ENCODE results near the gene MIB1.
"Not testable (repeated sequence)": the region's sequence is repeated elsewhere in the genome, so short reads cannot be mapped to it uniquely, and the experiment has no call there.

The MIB1 gene

GRCh38 chr18:21743166-21743832, 2.7 kb downstream of the MIB1 start:
- no peak for DNase-seq (ENCODE audit: low read depth in 2 of 3, low spot score in 1 of 3)

- no peak for DNase-seq (ENCODE audit: low read depth in 2 of 3, low spot score in 1 of 3)
Measured at GRCh38 chr18:21745231-21745630, 4.6 kb downstream of the MIB1 start.

GRCh38 chr18:21747268-21747667, 6.7 kb downstream of the MIB1 start:
- DNase-seq (ENCODE audit: low read depth in 2 of 3, low spot score in 1 of 3) = no peak

- DNase-seq (ENCODE audit: low read depth in 2 of 3, low spot score in 1 of 3) = no peak
Measured at GRCh38 chr18:21747764-21748693, 7.4 kb downstream of the MIB1 start.

GRCh38 chr18:21757833-21758232, 17.2 kb downstream of the MIB1 start:
- DNase-seq (ENCODE audit: low read depth in 2 of 3, low spot score in 1 of 3) = no peak

- no peak for DNase-seq (ENCODE audit: low read depth in 2 of 3, low spot score in 1 of 3)
Measured at GRCh38 chr18:21759836-21760235, 19.2 kb downstream of the MIB1 start.

- DNase-seq (ENCODE audit: low read depth in 2 of 3, low spot score in 1 of 3) = no peak
Measured at GRCh38 chr18:21760321-21760720, 19.7 kb downstream of the MIB1 start.

GRCh38 chr18:21761471-21762115, 21.0 kb downstream of the MIB1 start:
- no peak for DNase-seq (ENCODE audit: low read depth in 2 of 3, low spot score in 1 of 3)

GRCh38 chr18:21762181-21762772, 21.7 kb downstream of the MIB1 start:
- DNase-seq (ENCODE audit: low read depth in 2 of 3, low spot score in 1 of 3) = no peak

- DNase-seq (ENCODE audit: low read depth in 2 of 3, low spot score in 1 of 3) = no peak
Measured at GRCh38 chr18:21763846-21764646, 23.5 kb downstream of the MIB1 start.

- DNase-seq (ENCODE audit: low read depth in 2 of 3, low spot score in 1 of 3) = no peak
Measured at GRCh38 chr18:21769206-21769605, 28.6 kb downstream of the MIB1 start.

GRCh38 chr18:21774722-21775121, 34.1 kb downstream of the MIB1 start:
- no peak for DNase-seq (ENCODE audit: low read depth in 2 of 3, low spot score in 1 of 3)

GRCh38 chr18:21777814-21778213, 37.2 kb downstream of the MIB1 start:
- DNase-seq (ENCODE audit: low read depth in 2 of 3, low spot score in 1 of 3) = no peak

GRCh38 chr18:21786526-21786925, 45.9 kb downstream of the MIB1 start:
- no peak for DNase-seq (ENCODE audit: low read depth in 2 of 3, low spot score in 1 of 3)

GRCh38 chr18:21796089-21796488, 55.5 kb downstream of the MIB1 start:
- DNase-seq (ENCODE audit: low read depth in 2 of 3, low spot score in 1 of 3) = not testable (repeated sequence)

- no peak for DNase-seq (ENCODE audit: low read depth in 2 of 3, low spot score in 1 of 3)
Measured at GRCh38 chr18:21798126-21798525, 57.5 kb downstream of the MIB1 start.

GRCh38 chr18:21799721-21800120, 59.1 kb downstream of the MIB1 start:
- DNase-seq (ENCODE audit: low read depth in 2 of 3, low spot score in 1 of 3) = no peak

GRCh38 chr18:21803495-21803894, 62.9 kb downstream of the MIB1 start:
- DNase-seq (ENCODE audit: low read depth in 2 of 3, low spot score in 1 of 3) = no peak

GRCh38 chr18:21805771-21806366, 65.3 kb downstream of the MIB1 start:
- no peak for DNase-seq (ENCODE audit: low read depth in 2 of 3, low spot score in 1 of 3)

- DNase-seq (ENCODE audit: low read depth in 2 of 3, low spot score in 1 of 3) = no peak
Measured at GRCh38 chr18:21808185-21808584, 67.6 kb downstream of the MIB1 start.

Measured in stimulated activated CD4-positive, alpha-beta T cell treated with anti-CD3 and anti-CD28 coated beads, Interleukin-12 subunit alpha, Interleukin-12 subunit beta, amount 100 ng/mL, for 48 hours (primary cell).